ENCODE results near the gene SNRPD3.
"Not testable (repeated sequence)": the region's sequence is repeated elsewhere in the genome, so short reads cannot be mapped to it uniquely, and the experiment has no call there.

SNRPD3 gene

GRCh38 chr22:24593559-24593835 lies 37.7 kb downstream of the SNRPD3 start:
- DNase-seq: not testable (repeated sequence)

GRCh38 chr22:24593836-24594568 lies 38.2 kb downstream of the SNRPD3 start:
- no peak for DNase-seq

GRCh38 chr22:24594569-24595120 lies 38.8 kb downstream of the SNRPD3 start:
- no peak for DNase-seq

- DNase-seq: no peak
These were observed 39.4 kb downstream of the SNRPD3 start for GRCh38 chr22:24595228-24595627.

- DNase-seq: no peak
These were observed 40.1 kb downstream of the SNRPD3 start for GRCh38 chr22:24595863-24596262.

- DNase-seq: not testable (repeated sequence)
These were observed 41.3 kb downstream of the SNRPD3 start for GRCh38 chr22:24597076-24597475.

GRCh38 chr22:24599514-24599913 lies 43.7 kb downstream of the SNRPD3 start:
- DNase-seq: no peak

GRCh38 chr22:24599958-24600715 lies 44.3 kb downstream of the SNRPD3 start:
- DNase-seq: not testable (repeated sequence)

- DNase-seq: peak; percentile 44
These were observed 45.7 kb downstream of the SNRPD3 start for GRCh38 chr22:24601217-24602104.

- not testable (repeated sequence) for DNase-seq
These were observed 46.4 kb downstream of the SNRPD3 start for GRCh38 chr22:24602105-24602749.

- DNase-seq: not testable (repeated sequence)
These were observed 47.3 kb downstream of the SNRPD3 start, which contains the start of gene GGT1 for GRCh38 chr22:24602847-24603769. TSS of gene GGT1 (plus strand) at chr22:24603193. CDS start at chr22:24611082, 7,889 bp downstream.

GRCh38 chr22:24603770-24604629 lies 48.2 kb downstream of the SNRPD3 start:
- peak; percentile 34 for DNase-seq

- not testable (repeated sequence) for DNase-seq
These were observed 50.5 kb downstream of the SNRPD3 start for GRCh38 chr22:24606340-24606739.

GRCh38 chr22:24607429-24607983 lies 51.7 kb downstream of the SNRPD3 start:
- peak; percentile 85 for DNase-seq

- DNase-seq: not testable (repeated sequence)
These were observed 52.5 kb downstream of the SNRPD3 start for GRCh38 chr22:24608327-24608726.

- DNase-seq: not testable (repeated sequence)
These were observed 54.1 kb downstream of the SNRPD3 start for GRCh38 chr22:24609888-24610287.

GRCh38 chr22:24614794-24615193 lies 59.0 kb downstream of the SNRPD3 start:
- DNase-seq: not testable (repeated sequence)

- DNase-seq: not testable (repeated sequence)
These were observed 65.4 kb downstream of the SNRPD3 start for GRCh38 chr22:24621244-24621643.

- DNase-seq: not testable (repeated sequence)
These were observed 66.8 kb downstream of the SNRPD3 start for GRCh38 chr22:24622596-24622995.
